Measurements from ENCODE around the gene APOBEC3F.
"Not testable (repeated sequence)": the region's sequence is repeated elsewhere in the genome, so short reads cannot be mapped to it uniquely, and the experiment has no call there.

The APOBEC3F gene

DNA sequence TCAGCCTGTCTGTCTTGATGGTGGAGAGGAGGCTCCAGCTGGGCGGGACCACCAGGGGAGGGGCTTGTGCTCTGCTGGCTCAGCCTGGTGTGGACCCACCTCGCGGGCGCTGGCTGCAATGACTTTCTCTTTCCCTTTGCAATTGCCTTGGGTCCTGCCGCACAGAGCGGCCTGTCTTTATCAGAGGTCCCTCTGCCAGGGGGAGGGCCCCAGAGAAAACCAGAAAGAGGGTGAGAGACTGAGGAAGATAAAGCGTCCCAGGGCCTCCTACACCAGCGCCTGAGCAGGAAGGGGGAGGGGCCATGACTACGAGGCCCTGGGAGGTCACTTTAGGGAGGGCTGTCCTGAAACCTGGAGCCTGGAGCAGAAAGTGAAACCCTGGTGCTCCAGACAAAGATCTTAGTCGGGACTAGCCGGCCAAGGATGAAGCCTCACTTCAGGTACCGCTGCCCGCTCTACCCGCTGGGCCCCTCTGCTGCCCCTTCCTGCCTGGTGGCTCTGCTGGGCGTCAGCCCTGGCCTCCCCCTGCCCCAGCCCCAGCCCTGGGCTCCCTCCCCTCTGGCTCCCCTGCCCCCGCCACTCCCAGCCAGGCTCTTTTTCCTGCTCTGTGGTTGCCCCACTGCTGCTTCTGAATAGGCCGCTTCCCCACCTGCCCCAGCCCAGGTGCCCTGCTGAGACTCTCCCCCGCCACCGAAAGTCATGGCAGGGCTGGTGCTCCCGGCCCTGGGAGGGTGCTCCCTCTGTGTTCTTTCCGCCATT, at the start of gene APOBEC3F:
Gene APOBEC3F, plus strand, starts transcription at position 327 of the 759 bp plus-strand sequence. Its CDS starts 97 bp downstream, at position 424.
- DNase-seq (ENCODE audit: low spot score), result peak; percentile 31

DNA sequence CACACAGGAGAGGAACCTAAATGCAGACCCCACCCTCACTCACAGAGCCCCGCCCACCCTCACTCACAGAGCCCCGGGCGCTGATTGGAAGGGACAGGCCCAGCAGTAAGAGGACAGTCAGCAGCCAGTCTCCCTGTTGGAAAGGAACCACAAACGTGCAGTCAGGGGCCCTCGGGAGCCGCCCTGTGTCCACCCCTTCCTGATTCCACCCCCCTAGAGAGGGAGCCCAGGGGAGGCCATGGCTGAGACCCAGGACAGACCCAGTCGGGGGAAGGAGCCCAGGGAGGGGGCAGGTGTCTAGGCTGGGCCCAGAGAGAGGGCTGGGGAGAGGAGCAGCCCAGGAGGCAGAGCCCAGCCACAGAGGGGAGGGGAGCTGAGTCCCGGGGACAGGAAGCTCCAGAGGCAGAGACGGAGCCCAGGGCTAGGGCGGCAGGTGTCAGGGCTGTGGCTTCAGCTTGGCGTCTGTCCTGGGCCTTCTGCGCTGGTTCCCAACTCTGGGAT, 47.7 kb upstream of the APOBEC3F start:
- DNase-seq (ENCODE audit: low spot score), result not testable (repeated sequence)

DNA sequence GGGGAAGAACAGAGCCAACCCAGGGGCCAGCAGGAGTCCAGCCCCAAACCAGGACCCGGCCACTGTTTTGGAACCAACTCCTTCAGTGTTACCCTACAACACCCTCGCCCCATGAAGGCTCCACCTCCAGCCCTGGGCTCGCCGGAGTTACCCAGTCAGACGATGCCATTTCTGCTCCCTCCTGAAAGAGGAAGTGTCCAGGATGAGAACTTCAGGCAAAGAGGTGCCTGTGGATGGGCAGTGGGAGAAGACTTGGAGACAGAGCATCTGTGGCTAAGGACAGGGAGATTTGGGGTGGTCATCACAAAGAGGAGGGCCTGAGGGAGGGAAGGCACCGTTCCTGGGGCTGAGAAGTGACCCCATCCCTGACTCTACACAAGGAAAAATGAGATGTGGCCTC, 44.6 kb upstream of the APOBEC3F start:
- no peak for DNase-seq (ENCODE audit: low spot score)

DNA sequence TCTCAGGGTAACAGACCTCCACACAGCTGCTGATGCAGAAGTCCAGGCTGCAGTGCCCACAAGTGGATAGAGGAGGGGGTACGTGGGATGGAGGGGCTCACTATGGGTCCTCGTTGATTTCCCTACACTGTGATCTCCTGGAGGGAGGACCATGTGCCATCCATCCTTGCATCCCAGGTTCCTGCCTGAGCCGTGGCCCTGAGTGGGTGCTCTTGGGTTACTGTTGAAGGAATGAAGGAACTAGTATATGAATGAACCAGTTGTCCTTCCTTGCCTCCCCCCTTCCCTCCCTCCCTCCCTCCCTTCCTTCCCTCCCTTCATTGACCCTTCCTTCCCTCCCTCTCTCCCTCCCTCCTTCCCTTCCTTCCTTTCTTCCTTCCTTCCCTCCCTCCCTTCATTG, 43.1 kb upstream of the APOBEC3F start:
- DNase-seq (ENCODE audit: low spot score), result no peak

DNA sequence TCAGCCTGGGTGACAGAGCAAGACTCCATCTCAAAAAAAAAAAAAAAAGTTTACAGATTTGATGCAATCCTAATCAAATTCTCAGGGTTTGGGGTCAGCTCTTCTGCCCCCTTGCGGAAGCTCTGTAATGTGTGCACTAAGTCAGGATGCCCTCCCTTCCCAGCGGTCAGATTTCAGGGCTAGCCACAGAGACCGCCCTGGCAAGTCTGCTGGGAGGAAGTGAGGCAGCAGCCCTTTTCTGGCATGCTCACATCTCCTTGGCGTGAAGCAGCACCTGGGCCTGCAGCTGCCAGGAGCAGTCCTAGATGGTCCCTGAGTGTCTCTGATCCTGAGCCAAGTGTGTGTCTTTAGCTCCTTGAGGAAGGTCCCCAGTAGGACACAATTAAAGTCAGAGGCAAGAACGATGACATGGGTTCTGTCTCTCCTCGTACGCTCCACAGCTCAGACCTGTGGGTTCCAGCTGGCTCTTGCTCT, 37.5 kb upstream of the APOBEC3F start:
- DNase-seq (ENCODE audit: low spot score), result peak; percentile 86

DNA sequence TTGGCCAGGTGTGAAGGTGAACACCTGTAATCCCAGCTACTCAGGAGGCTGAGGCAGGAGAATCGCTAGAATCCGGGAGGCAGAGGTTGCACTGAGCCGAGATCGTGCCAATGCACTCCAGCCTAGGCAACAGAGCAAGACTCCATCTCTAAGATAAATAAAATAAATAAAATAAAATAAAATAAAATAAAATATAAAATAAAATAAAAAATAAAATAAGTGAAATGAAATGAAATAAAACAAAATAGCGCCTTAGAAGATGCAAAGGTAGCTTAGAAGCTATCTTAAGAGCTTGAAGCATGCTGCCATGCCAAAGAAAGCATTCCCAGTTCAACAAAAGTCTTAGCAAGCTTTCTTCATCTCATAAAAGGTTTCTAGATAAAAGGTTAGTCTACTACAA, 33.5 kb upstream of the APOBEC3F start:
- DNase-seq (ENCODE audit: low spot score), result no peak

DNA sequence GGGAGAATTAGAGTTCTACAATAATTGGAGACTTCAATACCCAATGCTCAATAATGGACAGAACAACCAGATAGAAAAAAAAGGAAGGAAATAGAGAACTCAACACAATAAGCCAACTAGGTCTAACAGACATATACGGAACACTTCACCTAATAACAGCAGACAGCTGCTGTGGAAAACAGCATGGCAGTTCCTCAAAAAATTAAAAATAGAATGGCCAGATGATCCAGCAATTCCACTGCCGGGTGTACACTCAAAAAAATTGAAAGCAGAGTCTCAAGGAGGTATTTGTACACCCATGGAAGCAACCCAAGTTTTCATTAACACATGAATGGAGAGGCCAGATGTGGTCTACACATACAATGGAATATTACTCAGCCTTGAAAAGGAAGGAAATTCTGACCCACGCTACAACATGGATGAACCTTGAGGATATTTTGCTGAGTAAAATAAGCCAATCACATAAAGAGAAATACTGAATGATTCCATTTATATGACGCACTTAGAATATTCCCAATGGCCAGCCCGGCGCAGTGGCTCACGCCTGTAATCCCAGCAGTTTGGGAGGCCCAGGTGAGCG, 32.3 kb upstream of the APOBEC3F start:
- DNase-seq (ENCODE audit: low spot score), result not testable (repeated sequence)

DNA sequence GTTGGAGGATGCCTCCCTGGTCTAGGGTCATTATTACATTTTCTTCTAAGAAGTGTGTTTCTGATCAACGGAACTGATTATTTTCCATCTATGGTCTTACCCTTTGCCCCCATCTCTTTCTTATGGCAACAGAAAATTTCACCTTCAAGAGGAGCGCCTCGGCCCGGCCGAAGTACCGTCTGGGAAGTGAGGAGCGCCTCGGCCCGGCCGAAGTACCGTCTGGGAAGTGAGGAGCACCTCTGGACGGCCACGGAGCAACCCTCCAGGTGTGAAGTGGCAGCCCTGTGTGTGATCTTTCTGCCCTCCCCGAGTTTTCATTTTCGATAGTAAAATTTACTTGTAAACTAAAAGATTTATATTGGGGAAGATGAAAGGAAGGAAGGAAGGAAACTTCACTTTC, 29.7 kb upstream of the APOBEC3F start:
- no peak for DNase-seq (ENCODE audit: low spot score)

DNA sequence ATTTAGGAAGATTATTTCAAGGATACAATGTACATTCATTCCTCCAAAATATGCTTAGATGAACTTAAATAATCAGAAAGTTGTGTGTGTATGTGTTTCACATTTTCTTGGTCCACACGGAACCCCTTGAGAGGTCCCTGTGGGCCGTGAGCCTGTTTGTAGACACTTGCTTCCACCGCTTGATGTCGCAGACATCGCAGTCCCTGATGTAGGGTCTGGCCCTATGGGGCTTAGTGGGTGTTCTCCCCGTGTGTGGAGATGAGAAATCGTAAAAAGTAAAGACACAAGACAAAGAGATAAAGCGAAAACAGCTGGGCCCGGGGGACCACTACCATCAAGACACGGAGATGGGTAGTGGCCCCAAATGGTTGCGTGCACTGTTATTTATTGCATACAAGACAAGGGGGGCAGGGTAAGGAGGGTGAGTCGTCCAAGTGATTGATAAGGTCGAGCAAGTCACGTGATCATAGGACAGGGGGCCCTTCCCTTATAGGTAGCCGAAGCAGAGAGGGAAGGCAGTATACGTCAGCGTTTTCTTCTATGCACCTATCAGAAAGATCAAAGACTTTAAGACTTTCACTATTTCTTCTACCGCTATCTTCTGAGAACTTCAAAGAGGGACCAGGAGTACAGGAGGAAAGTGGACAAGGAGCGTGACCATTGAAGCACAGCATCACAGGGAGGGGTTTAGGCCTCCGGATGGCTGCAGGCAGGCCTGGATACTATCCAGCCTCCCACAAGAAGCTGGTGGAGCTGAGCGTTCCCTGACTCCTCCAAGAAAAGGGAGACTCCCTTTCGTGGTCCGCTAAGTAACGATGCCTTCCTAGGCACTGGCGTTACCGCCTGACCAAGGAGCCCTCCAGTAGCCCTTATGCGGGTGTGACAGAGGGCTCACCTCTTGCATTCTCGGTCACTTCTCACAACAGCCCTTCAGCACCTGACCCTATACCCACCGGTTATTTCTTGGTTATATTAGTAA, 27.8 kb upstream of the APOBEC3F start:
- no peak for DNase-seq (ENCODE audit: low spot score)

DNA sequence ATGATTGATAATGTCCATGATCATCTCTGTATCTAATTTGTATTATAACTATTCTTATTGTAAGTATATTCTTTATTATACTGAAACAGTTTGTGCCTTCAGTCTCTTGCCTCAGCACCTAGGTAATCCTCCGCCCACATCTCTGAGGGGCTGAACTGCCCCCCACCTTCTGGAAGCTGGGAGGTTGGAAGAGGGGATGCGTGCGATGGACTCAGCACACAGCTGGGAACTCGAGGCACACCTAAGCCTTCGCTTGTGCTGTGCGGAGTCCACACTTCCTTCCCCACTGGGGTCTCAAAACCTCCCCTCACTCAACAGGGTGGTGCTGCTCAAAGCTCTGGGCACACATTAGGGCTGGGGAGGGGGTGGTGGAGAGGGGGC, 27.1 kb upstream of the APOBEC3F start:
- not testable (repeated sequence) for DNase-seq (ENCODE audit: low spot score)

DNA sequence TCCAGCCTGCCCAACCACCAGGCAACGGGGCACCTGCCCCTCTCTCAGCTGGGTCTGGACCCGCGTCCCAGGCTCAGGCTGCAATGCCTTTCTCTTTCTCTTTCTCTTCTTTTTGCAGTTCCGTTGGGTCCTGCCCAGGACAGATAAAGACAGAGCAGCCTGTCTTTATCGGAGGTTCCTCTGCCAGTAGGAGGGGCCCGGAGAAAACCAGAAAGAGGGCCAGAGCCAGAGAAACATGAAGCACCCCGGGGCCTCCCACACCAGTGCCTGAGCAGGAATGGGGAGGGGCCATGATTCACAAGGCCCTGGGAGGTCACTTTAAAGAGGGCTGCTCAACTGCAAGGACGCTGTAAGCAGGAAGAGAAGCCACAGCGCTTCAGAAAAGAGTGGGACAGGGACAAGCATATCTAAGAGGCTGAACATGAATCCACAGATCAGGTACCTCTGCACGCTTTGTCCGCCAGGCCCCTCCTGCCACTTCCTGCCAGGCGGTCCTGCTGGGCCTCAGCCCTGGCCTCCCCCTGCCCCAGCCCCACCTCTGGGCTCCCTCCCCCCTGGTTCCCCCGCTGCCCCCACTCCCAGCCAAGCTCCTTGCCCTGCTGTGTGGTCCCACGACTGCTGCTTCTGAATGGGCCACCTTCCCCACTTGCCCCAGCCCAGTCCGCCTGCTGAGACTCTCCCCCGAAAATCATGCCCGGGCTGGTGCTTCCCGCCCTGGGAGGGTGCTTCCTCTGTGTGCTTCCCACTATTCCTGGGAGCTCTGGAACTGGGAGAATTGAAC, 26.5 kb upstream of the APOBEC3F start, which contains the start of gene APOBEC3C:
Gene APOBEC3C, plus strand, starts transcription at position 316 of the 781 bp plus-strand sequence. Its CDS starts 106 bp downstream, at position 422.
- peak; percentile 61 for DNase-seq (ENCODE audit: low spot score)

DNA sequence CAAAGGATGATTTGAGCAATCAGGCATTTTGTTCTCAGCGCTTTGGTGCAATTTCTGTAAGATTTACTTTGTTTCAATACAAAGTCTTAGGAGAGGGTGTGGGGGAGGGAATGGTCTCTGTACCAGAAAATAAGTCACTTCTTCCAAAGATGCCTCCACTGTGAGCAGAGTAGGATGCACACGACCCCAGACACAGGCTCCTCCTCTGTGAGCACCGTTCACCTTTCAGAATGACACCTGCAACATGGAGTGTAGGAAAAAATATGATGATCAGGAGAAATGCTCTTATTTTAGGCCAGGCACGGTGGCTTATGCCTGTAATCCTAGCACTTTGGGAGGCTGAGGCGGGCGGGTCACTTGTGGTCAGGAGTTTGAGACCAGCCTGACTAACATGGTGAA, 25.9 kb upstream of the APOBEC3F start:
- DNase-seq (ENCODE audit: low spot score), result not testable (repeated sequence)

DNA sequence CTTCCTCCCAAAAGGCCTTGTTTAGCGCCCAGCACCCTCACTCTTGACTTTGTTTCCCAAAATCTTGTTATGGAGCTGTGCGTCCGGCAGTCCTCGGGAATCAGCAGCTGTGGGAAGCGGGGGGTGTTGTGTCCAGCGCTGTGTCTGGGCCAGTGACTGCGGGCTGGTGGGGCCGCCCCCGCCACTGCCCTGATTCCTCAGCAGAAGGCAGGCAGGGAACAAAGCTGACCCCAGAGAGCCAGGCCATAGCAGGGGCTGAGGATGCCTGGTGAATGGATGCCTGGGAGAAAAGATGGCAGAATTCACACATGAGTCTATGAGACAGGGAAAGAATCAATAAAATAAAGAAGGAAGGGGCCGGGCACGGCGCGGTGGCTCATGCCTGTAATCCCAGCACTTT, 24.1 kb upstream of the APOBEC3F start:
- no peak for DNase-seq (ENCODE audit: low spot score)

DNA sequence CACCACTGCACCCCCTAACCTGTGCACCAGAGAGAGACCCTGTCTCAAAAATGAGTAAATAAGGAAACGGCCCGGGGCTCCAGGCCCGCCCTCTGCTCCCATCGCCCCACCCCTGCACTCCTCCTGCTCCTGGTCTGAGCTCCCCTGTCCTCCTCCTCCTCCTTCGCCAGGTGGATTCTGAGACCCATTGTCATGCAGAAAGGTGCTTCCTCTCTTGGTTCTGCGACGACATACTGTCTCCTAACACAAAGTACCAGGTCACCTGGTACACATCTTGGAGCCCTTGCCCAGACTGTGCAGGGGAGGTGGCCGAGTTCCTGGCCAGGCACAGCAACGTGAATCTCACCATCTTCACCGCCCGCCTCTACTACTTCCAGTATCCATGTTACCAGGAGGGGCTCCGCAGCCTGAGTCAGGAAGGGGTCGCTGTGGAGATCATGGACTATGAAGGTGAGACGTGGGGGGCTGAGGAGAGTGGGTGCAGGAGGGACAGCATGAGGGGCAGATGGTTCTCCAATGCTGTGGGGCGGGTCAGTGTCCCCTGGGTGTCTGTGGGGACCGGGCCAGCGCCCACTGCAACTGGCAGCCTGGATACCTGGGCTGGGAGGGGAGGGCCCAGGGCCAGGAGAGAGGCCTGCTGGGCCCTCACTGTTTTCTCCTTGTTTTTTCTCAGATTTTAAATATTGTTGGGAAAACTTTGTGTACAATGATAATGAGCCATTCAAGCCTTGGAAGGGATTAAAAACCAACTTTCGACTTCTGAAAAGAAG, 22.9 kb upstream of the APOBEC3F start:
- DNase-seq (ENCODE audit: low spot score), result no peak

DNA sequence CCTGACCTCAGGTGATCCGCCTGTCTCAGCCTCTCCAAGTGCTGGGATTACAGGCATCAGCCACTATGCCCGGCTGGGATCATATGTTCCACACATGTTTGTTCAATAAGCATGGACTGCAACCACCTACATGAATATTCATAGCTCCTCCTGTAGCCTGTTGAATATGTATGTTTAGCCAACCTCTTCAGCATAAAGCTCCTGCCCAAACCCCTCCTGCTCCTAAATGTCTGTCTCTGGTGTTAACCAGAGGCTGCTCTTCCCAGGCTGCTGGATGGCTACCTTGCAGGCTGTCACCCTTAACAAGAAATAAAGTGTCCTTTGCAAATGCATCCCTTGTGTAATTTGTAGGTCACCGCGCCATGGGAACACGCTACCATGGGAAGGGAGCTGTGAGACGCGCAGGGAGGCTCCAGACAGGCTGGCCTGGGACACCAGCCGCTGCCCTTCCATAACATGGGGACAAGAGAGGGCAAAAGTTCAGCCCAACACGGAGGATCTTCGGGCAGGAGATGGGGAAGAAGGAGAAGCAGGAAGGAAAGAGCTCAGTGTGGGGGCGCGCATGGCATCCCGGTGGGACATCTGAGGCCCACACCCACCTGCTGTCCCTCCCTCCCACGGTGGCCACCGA, 20.5 kb upstream of the APOBEC3F start:
- peak; percentile 46 for DNase-seq (ENCODE audit: low spot score)

DNA sequence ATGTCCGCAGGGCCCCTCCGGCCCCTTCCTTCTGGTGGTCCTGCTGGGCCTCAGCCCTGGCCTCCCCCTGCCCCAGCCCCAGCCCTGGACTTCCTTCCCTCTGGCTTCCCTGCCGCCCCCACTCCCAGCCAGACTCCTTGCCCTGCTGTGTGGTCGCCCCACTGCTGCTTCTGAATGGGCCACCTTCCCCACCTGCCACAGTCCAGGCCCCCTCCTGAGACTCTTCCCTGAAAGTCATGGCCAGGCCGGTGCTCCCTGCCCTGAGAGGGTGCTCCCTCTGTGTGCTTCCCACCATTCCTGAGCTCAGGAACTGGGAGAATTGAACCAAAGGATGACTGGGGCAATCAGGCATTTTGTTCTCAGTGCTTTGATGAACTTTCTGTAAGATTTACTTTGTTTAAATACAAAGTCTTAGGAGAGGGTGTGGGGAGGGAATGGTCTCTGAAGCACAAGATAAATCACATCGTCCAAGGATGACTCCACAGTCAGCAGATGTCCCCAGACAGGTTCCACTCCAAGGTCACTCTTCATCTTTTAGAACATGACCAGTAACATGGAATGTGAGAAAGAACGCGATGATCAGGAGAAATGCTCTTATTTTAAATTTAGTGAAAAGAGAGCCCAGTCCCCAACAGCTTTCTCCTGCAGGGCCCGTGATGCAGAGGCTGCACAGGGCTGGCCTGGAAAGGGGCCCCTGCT, 19.0 kb upstream of the APOBEC3F start:
- DNase-seq (ENCODE audit: low spot score), result no peak

DNA sequence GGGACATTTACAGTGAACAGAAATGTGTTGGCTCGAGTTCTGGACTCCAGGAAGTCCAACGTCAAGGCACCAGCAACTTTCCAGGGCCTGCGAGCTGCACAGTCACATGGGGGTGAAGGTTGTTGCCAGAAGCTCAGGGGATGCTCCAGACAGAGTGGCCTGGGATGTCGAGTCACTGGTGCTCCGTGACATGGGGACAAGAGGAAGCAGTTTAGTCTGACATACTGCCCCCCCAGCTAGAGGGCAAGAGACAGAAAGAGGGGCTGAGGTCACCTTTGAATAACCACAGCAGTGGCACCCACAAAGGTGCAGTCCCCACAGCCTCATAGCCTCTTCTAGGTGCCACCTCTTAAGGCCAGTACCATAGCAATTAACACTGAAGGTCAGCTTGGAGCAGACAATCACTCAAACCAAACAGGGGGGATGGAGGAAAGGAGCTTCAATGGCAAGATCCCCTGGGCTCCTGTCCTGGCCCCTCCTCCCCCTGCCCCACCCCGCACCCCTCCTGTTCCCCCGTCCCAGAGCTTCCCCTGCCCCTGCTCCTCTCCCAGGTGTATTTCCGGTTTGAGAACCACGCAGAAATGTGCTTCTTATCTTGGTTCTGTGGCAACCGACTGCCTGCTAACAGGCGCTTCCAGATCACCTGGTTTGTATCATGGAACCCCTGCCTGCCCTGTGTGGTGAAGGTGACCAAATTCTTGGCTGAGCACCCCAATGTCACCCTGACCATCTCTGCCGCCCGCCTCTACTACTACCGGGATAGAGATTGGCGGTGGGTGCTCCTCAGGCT, 15.9 kb upstream of the APOBEC3F start:
- no peak for DNase-seq (ENCODE audit: low spot score)

DNA sequence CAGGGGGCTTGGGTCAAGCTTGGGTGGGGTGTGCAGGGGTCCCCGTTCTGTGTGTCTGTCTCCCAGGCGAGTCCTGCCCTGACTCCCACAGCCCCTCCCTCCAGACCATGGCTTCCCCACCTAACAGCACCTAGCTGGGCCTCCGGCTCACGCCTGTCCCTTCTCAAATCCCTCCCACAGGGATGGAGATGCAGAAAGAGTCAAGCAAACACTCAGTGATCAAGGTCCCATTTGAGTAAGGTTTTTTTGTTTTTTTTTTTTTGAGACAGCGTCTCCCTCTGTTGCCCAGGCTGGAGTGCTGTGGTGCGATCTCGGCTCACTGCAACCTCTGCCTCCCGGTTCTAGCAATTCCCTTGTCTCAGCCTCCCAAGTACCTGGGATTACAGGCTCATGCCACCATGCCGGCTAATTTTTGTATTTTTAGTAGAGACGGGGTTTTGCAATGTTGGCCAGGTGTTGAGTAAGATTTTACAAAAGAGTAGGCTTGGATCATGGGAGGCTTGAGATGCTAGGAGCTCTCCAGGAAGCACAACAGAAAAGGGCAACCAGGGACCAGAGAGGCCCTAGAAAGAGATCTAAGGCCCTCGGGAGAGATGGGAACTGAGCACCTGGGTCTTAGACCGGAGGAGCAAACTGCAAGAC, 14.0 kb upstream of the APOBEC3F start:
- no peak for DNase-seq (ENCODE audit: low spot score)
